ENCODE results near the gene MRPL55.

The MRPL55 gene

GRCh38 chr1:228070173-228070572, 38.9 kb downstream of the MRPL55 start:
- no peak for DNase-seq (ENCODE audit: low spot score)

- no peak for DNase-seq (ENCODE audit: low spot score)
Observed at GRCh38 chr1:228068359-228068758, 40.7 kb downstream of the MRPL55 start.

- no peak for DNase-seq (ENCODE audit: low spot score)
Observed at GRCh38 chr1:228066891-228067654, 42.0 kb downstream of the MRPL55 start.

DNA sequence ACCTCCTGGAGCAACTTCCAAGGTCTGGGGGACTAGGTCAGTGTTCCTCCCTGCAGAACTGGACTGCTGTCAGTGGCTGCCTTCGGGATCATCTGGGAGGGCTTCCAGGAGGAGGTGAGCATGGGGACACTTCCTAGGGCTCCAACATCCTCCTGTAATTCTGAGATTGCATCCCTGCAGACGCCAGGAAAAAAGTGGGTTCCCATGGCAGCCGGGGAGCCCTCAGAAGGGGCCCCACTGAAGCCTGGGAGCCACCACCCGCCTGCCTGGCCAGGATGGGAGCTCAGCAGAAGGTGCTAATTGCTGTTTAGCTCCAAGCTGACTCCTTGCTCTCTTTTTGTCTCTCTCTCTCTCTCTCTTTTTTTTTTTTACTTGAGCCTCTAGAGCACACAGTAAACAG, 42.7 kb downstream of the MRPL55 start:
- no peak for DNase-seq (ENCODE audit: low spot score)

- DNase-seq (ENCODE audit: low spot score) = no peak
Observed at GRCh38 chr1:228065543-228066347, 43.4 kb downstream of the MRPL55 start.

DNA sequence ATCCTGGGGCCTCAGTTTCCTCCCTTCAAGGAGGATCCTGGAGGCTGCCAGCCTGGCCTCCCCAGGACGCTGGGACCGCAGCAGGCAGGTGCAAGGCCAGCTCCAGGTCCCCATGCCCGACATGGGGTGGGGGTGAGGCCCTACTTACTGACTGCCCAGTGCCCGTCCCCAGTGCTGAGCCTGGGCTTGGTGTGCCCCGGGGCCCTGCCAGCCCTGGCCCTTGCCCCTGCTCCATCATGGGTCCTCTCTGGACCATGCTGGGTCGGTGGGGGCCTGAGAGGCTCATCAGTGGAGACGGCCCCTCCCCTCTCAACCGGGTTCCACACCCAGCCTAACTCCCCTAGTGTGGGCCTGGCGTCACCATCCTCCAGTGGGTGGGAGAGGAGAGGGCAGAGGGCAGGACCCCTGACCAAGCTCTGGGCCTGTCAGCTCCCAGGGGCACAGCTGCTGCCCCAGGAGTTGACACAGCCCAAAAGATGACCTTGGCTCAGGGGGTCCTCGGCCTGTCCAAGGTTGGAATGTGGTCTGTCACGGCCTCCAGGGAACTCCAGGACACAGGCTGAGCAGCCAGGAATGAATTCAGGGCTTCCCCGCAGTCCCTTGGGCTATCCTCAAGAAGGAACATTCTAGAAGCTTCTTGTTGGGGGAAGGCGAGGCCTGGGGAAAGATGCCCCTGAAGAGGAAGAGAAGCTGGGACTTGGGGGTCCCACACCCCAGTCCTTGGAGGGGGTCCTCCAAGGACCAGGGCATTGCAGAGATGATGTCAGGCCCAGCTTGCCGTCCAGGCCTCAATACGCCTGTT, 44.2 kb downstream of the MRPL55 start:
- no peak for DNase-seq (ENCODE audit: low spot score)

DNA sequence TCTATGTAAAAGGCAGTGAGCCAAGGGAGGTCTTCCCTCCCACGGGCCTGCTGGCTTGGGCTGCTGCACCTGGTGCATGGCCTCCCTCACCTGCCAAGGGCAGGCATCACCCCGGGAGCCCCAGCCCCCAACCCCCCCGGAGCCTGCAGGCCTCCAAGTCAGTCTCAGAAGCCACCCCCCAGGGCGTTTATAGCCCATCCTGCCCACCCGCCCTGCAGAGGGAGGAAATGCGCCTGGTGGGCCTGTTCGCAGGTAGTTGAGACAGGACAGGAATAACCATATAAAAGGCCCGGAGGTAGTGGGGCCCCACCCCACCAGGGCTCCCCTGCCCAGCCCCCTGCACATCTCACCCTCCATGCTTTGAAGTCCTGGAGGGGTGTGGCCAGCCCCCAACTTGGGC, 44.8 kb downstream of the MRPL55 start:
- no peak for DNase-seq (ENCODE audit: low spot score)

GRCh38 chr1:228063251-228064191, 45.6 kb downstream of the MRPL55 start:
- DNase-seq (ENCODE audit: low spot score) = no peak

GRCh38 chr1:228062812-228063211, 46.3 kb downstream of the MRPL55 start:
- DNase-seq (ENCODE audit: low spot score) = no peak

- no peak for DNase-seq (ENCODE audit: low spot score)
Observed at GRCh38 chr1:228062085-228062791, 46.9 kb downstream of the MRPL55 start.

GRCh38 chr1:228061411-228062084, 47.6 kb downstream of the MRPL55 start:
- DNase-seq (ENCODE audit: low spot score) = no peak

DNA sequence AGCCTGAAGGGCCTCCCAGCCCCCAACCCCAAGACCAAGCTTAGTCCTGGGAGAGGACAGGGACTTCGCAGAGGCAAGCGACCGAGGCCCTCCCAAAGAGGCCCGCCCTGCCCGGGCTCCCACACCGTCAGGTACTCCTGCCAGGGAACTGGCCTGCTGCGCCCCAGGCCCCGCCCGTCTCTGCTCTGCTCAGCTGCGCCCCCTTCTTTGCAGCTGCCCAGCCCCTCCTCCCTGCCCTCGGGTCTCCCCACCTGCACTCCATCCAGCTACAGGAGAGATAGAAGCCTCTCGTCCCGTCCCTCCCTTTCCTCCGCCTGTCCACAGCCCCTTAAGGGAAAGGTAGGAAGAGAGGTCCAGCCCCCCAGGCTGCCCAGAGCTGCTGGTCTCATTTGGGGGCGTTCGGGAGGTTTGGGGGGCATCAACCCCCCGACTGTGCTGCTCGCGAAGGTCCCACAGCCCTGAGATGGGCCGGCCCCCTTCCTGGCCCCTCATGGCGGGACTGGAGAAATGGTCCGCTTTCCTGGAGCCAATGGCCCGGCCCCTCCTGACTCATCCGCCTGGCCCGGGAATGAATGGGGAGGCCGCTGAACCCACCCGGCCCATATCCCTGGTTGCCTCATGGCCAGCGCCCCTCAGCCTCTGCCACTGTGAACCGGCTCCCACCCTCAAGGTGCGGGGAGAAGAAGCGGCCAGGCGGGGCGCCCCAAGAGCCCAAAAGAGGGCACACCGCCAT, 48.5 kb downstream of the MRPL55 start:
- no peak for DNase-seq (ENCODE audit: low spot score)

DNA sequence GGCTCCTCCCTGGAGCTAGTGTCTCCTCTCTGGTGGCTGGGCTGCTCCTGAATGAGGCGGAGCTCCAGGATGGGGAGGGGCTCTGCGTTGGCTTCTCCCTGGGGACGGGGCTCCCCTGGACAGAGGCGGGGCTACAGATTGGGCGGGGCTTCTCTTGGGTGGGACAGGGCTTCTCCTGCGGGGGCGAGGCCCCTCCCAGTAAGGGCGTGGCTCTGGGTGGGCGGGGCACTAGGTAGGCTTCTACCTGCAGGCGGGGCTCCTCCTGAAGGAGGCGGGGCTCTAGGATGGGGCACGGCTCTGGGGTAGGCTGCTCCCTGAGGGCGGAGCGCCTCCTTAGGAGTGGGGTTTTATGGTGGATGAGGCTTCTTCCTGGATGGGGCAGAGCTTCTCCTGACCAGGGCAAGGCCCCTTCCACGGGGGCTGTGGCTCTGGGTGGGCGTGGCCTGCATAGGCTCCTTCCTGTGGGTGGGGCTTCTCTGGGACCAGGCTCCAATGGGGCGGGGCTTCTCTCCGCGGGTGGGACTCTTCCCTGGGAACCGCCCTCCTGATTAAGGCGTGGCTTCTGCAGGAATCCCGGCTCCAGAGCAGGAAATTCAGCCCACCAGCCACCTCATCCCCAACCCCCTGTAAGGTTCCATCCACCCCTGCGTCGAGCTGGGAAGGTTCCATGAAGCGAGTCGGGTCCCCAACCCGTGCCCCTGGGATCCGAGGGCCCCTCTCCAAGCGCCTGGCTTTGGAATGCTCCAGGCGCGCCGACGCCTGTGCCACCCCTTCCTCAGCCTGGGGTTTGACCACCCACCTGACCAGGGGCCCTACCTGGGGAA, 49.3 kb downstream of the MRPL55 start:
- DNase-seq (ENCODE audit: low spot score) = no peak

GRCh38 chr1:228058949-228059633, 50.0 kb downstream of the MRPL55 start:
- DNase-seq (ENCODE audit: low spot score) = no peak

DNA sequence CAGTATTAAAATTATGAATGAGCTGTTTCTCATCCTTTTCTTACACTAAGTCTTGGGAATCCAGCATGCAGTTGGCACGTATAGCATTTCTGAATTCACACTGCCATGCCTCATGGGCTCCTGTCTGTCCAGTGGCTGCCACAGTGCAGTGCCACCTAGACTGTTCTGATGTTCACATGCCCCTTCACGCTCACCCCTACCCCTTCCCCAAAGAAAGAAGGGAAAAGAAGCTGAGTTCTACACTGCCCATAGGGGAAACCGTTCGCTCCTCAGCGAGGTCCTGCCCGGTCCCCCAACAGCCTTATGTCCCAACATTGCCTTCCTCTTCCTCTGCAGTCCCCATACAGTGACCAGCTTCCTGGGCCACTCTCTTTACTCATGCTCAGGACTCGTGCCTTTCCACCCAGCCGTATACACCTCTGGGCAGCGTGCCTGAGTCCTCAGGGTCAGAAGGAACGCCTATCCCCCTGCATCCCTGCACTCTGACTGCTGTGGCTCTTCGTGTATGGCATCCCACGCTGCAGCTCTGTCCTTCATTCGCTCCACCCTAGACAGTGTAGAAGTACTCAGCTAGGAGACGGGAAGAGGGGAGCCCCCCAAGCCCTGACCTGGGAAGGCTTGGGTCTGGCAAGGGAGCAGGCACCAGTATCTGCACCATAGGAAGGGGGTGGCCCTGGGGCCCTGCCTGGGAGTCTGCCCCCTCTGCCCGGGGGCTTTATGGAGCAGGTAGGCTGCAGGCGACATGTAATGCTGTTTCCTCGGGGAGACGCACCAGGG, 50.7 kb downstream of the MRPL55 start:
- DNase-seq (ENCODE audit: low spot score) = no peak
